ENCODE measurements around the gene PTAR1.
"Not testable (repeated sequence)": the region's sequence is repeated elsewhere in the genome, so short reads cannot be mapped to it uniquely, and the experiment has no call there.

Gene PTAR1

DNA sequence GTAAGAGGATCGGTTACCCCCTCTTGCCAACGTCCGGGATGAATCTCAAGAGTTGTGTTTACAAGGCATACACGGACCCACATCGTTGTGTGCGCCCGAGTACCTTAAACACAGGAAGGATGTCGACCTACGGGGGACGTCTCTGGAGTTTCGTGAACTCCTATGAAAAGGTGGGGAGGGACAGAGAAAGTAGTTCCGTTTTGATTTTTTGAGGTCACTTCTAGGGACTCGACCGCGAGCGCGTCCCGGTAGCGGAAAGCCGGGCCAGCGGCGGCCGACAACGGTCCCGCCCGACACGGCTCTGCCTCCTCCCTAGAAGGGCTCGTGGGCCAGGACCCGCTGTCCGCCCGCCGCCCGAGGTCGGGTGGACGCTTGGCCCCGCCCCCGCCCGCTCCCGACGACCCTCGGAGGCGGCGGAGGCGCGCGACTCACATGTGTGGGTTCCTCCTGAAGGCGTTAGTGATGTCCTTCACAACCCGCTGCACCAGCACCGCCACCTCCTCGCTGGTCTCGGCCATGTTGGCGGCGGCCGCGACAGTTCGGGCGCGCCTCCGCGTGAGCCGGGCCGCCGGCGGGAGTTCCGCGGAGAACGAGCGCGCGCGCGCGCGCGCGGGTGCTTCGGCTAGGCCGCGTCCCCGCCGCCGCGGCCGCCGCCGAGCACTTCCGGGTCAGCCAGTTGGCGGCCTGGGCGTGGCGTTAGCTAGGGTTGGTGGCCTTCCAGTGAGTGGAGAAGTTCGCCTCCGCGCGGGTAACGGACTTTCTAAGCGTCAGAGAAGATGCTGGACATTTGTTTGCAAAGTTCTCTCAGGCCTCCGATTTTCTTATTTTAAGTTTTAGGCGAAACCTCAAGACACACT lies at the start of gene PTAR1:
PTAR1 (minus strand) TSS at position 591 of the 857 bp plus-strand sequence; CDS start at position 518, 73 bp downstream.
- peak; percentile 79 for DNase-seq (ENCODE audit: low read depth)

- DNase-seq (ENCODE audit: low read depth), result no peak
Observed at GRCh38 chr9:69809304-69809863, 49.6 kb upstream of the PTAR1 start.

GRCh38 chr9:69806627-69807026 lies 46.8 kb upstream of the PTAR1 start:
- no peak for DNase-seq (ENCODE audit: low read depth)

DNA sequence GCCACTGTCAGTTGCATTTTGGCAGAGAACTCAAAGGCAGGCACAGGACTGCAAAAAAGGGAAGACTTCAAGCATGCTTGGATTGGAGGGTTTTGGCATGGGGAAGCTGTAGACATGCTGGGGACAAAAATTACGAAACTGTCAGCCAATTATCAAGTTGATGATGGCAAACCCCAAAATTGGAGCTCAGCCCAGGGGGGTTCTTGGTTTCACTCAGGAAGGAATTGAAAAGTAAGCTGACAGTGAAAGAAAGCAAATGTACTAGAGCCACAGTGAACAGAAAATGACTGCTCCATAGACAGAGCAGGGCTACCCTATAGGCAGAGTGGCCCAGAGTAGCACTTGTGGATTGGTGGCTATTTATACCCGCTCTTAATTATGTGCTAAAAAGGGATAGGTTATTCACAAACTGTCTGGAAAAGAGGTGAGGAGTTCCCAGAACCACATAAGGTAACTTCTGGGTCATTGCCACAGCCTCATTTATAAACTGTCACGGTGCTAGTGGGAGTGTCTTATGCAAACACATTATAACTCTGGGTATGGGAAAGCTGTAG lies 46.2 kb upstream of the PTAR1 start:
- DNase-seq (ENCODE audit: low read depth), result no peak

DNA sequence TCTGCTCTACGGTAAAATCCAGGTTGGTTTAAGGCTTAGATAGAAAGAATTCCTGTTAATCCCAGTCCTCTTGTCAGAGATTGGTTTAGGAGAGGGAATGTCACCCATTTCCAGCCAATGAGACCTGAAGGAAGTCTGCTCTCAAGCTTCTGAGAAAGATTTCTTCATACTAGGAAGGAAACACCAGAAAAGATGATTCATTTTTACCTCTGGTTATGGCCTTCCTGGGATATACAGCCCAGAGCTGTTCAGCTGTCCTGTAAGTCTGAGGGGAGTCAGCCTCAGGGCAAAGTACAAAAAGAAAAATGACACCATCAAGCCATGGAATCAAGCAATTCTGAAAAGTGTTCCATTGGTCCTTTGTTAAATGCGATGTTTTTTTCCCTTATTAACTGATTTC lies 42.2 kb upstream of the PTAR1 start:
- DNase-seq (ENCODE audit: low read depth), result no peak

DNA sequence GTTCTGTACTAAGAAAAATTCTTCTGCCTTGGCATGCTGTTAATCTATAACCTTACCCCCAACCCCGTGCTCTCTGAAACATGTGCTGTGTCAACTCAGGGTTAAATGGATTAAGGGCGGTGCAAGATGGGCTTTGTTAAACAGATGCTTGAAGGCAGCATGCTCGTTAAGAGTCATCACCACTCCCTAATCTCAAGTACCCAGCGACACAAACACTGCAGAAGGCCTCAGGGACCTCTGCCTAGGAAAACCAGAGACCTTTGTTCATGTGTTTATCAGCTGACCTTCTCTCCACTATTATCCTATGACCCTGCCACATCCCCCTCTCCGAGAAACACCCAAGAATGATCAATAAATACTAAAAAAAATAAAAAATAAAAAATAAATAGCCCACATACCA lies 40.2 kb upstream of the PTAR1 start:
- DNase-seq (ENCODE audit: low read depth), result not testable (repeated sequence)

DNA sequence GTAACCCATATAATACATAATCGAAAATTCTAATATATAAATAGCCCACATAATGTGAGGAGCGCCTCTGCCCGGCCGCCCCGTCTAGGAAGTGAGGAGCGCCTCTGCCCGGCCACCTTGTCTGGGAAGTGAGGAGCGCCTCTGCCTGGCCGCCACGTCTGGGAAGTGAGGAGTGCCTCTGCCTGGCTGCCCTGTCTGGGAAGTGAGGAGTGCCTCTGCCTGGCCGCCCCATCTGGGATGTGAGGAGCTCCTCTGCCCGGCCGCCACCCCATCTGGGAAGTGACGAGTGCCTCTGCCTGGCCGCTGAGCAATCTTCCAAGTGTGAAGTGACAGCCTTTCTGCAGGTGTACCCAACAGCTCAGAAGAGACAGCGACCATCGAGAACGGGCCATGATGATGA lies 39.7 kb upstream of the PTAR1 start:
- DNase-seq (ENCODE audit: low read depth), result not testable (repeated sequence)

DNA sequence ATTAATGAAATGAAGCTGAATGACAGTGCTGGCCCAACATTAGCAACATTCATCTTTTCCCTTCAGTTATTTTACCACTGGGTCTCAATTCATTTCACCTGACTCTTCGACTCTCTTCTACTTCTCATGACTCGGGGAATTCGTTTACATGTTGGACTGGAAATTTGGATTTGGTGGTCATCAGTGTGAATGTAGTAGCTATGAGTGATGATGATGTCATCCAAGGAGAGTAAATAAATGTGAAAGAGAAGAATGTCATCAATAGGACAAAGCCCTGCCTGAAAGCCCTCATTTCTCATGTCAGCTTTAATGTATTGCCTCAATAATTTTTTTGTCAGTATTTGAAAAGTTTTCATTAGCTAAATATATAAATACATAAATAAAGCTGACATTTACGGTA lies 38.9 kb upstream of the PTAR1 start:
- DNase-seq (ENCODE audit: low read depth), result no peak

DNA sequence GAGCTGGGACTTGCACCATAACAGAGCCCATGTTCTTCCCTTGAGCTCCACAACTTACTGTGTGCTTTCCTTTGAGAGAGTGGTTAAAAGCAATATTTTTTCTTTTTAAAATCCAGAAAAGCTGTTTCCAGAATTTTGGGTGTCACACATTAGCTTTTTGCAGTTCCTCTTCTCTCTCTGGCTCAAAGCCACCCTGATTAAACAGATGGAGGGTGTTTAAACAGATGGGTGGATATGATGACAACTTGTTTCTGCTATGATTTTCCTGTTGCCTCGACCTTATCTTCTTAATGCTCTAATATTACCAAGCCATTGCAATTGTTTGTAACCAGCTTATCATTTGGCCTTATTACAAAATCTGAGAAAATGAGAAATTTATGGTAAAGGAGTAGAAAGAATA lies 37.9 kb upstream of the PTAR1 start:
- no peak for DNase-seq (ENCODE audit: low read depth)

GRCh38 chr9:69794356-69794755 lies 34.5 kb upstream of the PTAR1 start:
- DNase-seq (ENCODE audit: low read depth), result no peak

- DNase-seq (ENCODE audit: low read depth), result no peak
Observed at GRCh38 chr9:69785757-69786156, 25.9 kb upstream of the PTAR1 start.

DNA sequence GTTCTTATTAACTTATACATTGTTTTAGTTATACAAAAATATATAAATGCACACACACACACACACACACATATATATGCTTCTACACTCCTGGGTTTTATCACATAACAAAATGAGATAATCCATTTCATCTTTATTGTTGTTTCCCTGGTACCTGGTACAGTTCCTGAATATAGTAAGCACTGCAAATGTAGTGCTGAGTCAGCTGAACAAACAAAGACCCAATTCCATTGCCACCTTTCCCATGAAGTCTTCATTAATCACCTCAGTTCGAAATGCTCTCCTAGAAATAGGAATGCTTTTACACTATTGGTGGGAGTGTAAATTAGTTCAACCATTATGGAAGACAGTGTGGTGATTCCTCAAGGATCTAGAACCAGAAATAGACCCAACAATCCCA lies 13.4 kb upstream of the PTAR1 start:
- DNase-seq (ENCODE audit: low read depth), result no peak

GRCh38 chr9:69771775-69772418 lies 12.1 kb upstream of the PTAR1 start:
- DNase-seq (ENCODE audit: low read depth), result no peak

- no peak for DNase-seq (ENCODE audit: low read depth)
Observed at GRCh38 chr9:69768716-69769115, 8.9 kb upstream of the PTAR1 start.

- no peak for DNase-seq (ENCODE audit: low read depth)
Observed at GRCh38 chr9:69768101-69768500, 8.3 kb upstream of the PTAR1 start.

DNA sequence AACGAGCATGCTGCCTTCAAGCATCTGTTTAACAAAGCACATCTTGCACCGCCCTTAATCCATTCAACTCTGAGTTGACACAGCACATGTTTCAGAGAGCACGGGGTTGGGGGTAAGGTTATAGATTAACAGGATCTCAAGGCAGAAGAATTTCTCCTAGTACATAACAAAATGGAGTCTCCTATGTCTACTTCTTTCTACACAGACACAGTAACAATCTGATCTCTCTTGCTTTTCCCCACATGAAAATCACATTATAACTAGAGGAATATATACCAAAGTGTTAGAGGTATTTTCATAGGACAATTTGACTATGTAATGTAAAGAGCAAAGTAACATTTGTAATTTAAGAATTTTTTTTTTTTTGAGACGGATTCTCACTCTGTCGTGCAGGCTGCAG lies 4.1 kb upstream of the PTAR1 start:
- DNase-seq (ENCODE audit: low read depth), result not testable (repeated sequence)

- no peak for DNase-seq (ENCODE audit: low read depth)
Observed at GRCh38 chr9:69762527-69762926, 2.7 kb upstream of the PTAR1 start.

- no peak for DNase-seq (ENCODE audit: low read depth)
Observed at GRCh38 chr9:69760278-69760610, 433 bp upstream of the PTAR1 start.

DNA sequence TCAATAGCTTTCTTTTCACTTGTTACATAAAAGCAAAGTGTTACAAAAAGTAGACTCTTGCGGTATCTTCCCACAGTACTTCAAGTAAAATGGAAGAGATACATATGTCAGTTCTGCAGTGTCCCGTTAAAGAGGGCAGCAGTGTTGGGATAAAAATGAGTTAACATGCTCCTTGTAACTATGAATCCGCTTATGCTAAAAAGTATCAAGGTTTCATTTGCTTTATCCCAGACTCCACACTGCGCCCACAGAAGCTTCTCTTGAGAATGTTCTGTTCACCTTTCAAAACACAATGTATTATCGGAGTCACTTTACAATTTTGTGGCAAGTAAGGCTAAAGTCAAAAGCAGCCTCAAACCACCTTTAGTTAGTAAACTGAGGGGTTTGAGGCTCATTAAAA lies 790 bp downstream of the PTAR1 start:
- no peak for DNase-seq (ENCODE audit: low read depth)

DNA sequence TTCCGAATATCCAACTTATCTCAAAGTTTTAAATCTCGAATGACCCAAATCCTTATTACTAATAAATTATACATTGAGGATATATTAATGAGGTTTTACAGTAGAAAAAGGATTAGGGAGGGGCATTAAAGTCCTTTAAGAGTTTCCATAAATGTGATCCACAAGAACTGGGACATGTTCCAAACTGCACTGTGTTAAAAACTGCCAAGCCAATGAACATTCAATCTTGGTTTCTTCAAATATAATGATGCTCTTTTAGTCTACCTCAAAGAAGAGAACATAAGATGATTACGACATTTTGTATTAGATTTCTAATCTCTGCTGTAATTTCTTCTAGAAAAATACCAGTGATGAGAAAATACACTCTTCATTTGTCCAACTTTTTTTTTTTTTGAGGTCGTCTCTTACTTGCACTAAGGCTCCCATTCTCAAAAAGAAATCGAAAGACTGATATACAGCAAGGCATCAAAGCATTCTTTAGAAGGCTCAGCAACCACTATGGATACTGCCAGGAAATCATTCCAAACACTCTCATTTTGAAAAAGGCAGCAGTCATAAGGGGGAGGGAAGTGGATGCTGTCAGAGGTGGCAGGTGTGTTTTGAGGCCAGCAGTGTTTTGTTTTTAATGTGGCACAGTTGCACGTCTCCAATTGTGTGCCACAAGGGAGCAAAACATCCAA lies 1.7 kb downstream of the PTAR1 start:
- no peak for DNase-seq (ENCODE audit: low read depth)

DNA sequence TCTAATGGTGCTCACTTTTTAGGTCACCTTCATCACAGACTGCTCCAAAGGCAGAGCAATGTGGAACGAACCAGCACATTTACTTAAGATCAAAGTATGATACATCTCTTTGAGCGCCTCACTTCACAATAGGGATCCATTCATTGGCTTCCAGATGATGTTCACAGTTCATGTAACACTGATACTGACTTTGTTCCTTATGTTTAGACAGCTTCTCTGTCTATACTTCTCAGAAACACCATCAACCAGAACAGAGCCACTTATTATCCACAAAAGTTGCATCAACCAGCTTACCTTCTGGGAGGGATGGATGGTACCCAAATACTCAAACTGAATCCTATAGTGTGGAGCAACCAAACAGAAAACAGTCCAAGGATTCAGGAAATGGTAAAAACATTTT lies 4.6 kb downstream of the PTAR1 start:
- DNase-seq (ENCODE audit: low read depth), result no peak

DNA sequence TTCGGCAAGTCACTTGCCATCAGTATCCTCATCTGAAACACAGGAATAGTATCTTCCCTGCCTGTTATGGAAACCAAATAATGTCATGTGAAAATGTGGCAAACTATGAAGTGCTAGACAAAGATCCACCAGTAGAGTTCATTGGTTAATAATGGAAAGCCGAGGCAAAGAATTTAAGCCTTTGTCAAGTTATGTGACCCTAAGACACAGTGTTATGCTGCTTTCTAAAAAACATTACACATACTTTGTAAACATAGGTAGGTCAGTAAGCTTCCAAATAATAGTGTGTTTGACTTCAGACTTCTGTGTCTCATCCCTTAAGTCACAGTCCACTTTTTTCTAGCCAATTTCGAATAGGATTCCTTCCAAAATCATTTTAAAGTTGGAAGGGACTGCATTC lies 6.0 kb downstream of the PTAR1 start:
- no peak for DNase-seq (ENCODE audit: low read depth)

DNA sequence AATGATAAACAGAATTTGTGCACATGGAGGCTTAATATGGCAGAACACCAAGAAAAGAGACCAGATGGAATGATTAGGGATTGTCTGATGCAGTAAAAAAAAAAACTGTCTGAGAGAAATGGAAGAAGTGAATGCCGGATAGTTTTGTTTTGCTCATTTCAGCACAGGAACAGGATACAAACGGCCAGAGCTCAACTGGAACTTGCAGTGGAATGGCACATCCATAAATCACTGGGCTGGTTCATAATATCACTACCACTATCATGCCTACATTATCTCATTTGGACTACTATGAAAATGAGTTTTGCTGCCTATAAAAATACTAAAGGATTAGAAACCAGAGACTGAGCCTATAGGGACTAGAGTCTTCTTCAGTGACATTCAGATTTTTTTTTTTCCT lies 9.7 kb downstream of the PTAR1 start:
- DNase-seq (ENCODE audit: low read depth), result no peak

Measured in stimulated activated CD8-positive, alpha-beta memory T cell treated with anti-CD3 and anti-CD28 coated beads, Interleukin-12 subunit alpha, Interleukin-12 subunit beta, amount 100 ng/mL, for 1 hour (primary cell).